OCI-LY3 (cell line): ENCODE data around the gene TNS2.

ENCODE experiments used
- CTCF ChIP-seq: fragments of 200-600, 300-600 bp; sonication (generic); IDR thresholded peaks from 2 replicates; pipeline ENCODE4 v1.5.1; 2014; ENCODE audit warnings: antibody characterized with exemption, low read length, low read depth
- EZH2phosphoT487 ChIP-seq: fragments of 200-600 bp; shearing (Covaris generic); IDR thresholded peaks from 2 replicates; pipeline ENCODE4 v1.6.1; 2018; ENCODE audit warnings: antibody characterized with exemption, mixed run types, low read depth

GRCh38 chr12:53090554-53090953, 40.7 kb downstream of the TNS2 start:
- TF ChIP-seq CTCF: no peak
- no peak for TF ChIP-seq EZH2phosphoT487
